T-helper 1 cell (primary cell): ENCODE measurements around the gene IL1RAPL1.

Source experiments
- DNase-seq, 5 donors: peaks; one replicate each; pipeline ENCODE4 v3.0.0-alpha.2; 2012 to 2020

Gene IL1RAPL1

GRCh38 chrX:29941287-29941686 lies 1354.0 kb downstream of the IL1RAPL1 start:
- no peak for DNase-seq

- no peak for DNase-seq
Measured at GRCh38 chrX:29947225-29947624, 1360.0 kb downstream of the IL1RAPL1 start.

GRCh38 chrX:29948653-29949052 lies 1361.4 kb downstream of the IL1RAPL1 start:
- DNase-seq = no peak

- no peak for DNase-seq
Measured at GRCh38 chrX:29952016-29952415, 1364.8 kb downstream of the IL1RAPL1 start.

- DNase-seq = no peak
Measured at GRCh38 chrX:29962061-29962460, 1374.8 kb downstream of the IL1RAPL1 start.

- no peak for DNase-seq
Measured at GRCh38 chrX:29965634-29966033, 1378.4 kb downstream of the IL1RAPL1 start.

- DNase-seq = no peak
Measured at GRCh38 chrX:29992083-29992482, 1404.8 kb downstream of the IL1RAPL1 start.

GRCh38 chrX:30005813-30006212 lies 1418.6 kb downstream of the IL1RAPL1 start:
- no peak for DNase-seq
